Aorta (tissue), 5 donors: ENCODE measurements around the gene RPS18. TPM values are rescaled to one million over a fixed set of nuclear protein-coding genes. Genes with fewer than 3 reads are reported as not detected.
"Not testable (repeated sequence)": the region's sequence is repeated elsewhere in the genome, so short reads cannot be mapped to it uniquely, and the experiment has no call there.

ENCODE experiments used
- ATAC-seq: fragments of 200-7000 bp; cut with Tn5 transposase; one replicate; pipeline ENCODE4 v1.9.1; 2022; ENCODE audit warnings: moderate library complexity; ENCODE audit not compliant: low FRiP score
- DNase-seq, 2 donors: peaks; one replicate each; pipeline ENCODE4 v3.0.0-alpha.2; 2020
- H3K27ac ChIP-seq, 2 donors: one replicate each; pipeline ENCODE4 v1.5.1; 2013; ENCODE audit warnings: low read length in 2 of 2, mild to moderate bottlenecking in 2 of 2, moderate library complexity in 2 of 2, control low read depth in 1 of 2, inconsistent platforms in 1 of 2, low read depth in 1 of 2
- H3K27me3 ChIP-seq, 2 donors: one replicate each; pipeline ENCODE4 v1.6.1; 2013; ENCODE audit warnings: control low read depth in 1 of 2, low read length in 1 of 2, mild to moderate bottlenecking in 1 of 2, moderate library complexity in 1 of 2; ENCODE audit not compliant: insufficient read depth in 2 of 2, control insufficient read depth in 1 of 2
- H3K36me3 ChIP-seq, 2 donors: one replicate each; pipeline ENCODE4 v1.6.1; 2013; ENCODE audit warnings: control low read depth in 1 of 2, low read length in 1 of 2, mild to moderate bottlenecking in 1 of 2; ENCODE audit not compliant: insufficient read depth in 2 of 2, control insufficient read depth in 1 of 2
- H3K4me1 ChIP-seq, 2 donors: one replicate each; pipeline ENCODE4 v1.6.1; 2013; ENCODE audit warnings: low read length in 2 of 2, control low read depth in 1 of 2, mild to moderate bottlenecking in 1 of 2, moderate library complexity in 1 of 2; ENCODE audit not compliant: insufficient read depth in 2 of 2, control insufficient read depth in 1 of 2
- H3K4me3 ChIP-seq, 2 donors: one replicate each; pipeline ENCODE4 v1.5.1; 2013; ENCODE audit warnings: low read length in 2 of 2, control low read depth in 1 of 2, mild to moderate bottlenecking in 1 of 2
- H3K9me3 ChIP-seq: one replicate; pipeline ENCODE4 v1.6.1; 2013; ENCODE audit warnings: mild to moderate bottlenecking, low read length; ENCODE audit not compliant: control insufficient read depth
- WGBS, 2 donors: extraction: QIAGEN DNeasy Blood & Tissue Kit; methylation state at CpG; one replicate each; pipeline ENCODE4 v1.1.7; 2013; 5-methylcytosine and 5-hydroxymethylcytosine counted together
- intact Hi-C, 2 donors: fragments of 100-400 bp; cut with DNase I; formaldehyde crosslinking; loops; one replicate each; pipeline versions ENCODE4 v1.14.2 to v1.15.0; 2022
- polyA plus RNA-seq, 2 donors: library from polyadenylated mRNA; stranded (reverse); fragments of 200-250 nt; gene quantifications; one replicate each; pipeline ENCODE4 v1.2.3, GENCODE V29; 2013
- total RNA-seq, 2 donors: library from RNA; stranded (reverse); fragmentation: NEBNext Ultra II Directional; extraction: Animal tissue kit (Norgen Biotek cat#: 25700); gene quantifications; one replicate each; pipeline ENCODE4 v1.2.1, GENCODE V29; 2021
- donor health status: healthy with polysubstance abuse.
- donor health status: Bipolar disorder and iron deficiency.
- donor health status: DM: no; HTN: no; CAD: no.
- donor health status: DM: no; HTN: no; CAD: no.
- donor health status: DM: yes; HTN: yes; CAD: no.

RPS18 gene
- total and polyA plus RNA-seq, 4 donors = 1,497 to 5,431 (median 2,893) TPM

DNA sequence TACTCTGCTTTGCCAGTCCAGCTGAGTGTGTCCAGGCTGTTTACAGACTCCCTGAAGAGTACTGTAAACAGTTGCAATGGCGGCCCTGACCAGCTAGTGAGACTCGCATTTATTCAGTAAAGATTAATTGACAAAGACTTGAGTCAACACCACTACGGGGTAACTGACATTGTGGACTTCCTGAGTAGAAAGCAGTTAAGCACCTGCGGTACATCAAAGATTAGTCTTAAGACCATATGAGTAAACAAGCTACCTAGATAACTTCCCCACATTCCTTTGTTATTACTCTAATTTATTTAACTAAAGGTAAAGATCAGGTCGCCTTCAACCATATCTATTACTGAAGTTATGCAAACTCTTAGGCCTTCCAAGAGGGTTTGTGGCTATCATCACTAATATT is 12.8 kb upstream of the RPS18 start:
- WGBS, 2 donors = 86% methylated on average over 5 of the region's 5 CpGs
- no peak for ATAC-seq
- no peak for DNase-seq
- H3K4me1 ChIP-seq = no peaks in the 10 kb centered on the region
- no peaks in the 10 kb centered on the region for H3K36me3 ChIP-seq
- H3K27ac ChIP-seq = no peak overlapping the region
- H3K27me3 ChIP-seq = no peaks in the 10 kb centered on the region
- no peak overlapping the region for H3K4me3 ChIP-seq
- intact Hi-C loops = no loop called here
- H3K9me3 ChIP-seq = no peaks in the 10 kb centered on the region

DNA sequence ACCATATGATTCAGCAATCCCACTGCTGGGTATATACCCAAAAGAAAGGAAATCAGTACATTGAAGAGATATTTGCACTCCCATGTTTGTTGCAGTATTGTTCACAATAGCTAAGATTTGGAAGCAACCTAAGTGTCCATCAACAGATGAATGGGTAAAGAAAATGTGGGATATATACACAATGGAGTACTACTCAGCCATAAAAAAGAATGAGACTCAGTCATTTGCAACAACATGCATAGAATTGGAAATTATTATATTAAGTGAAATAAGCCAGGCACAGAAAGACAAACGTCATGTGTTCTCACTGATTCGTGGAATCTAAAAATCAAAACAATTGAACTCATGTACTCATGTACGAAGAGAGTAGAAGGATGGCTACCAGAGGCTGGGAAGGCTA is 9.4 kb upstream of the RPS18 start:
- H3K27me3 ChIP-seq, H3K4me3 ChIP-seq, H3K27ac ChIP-seq, H3K36me3 ChIP-seq, H3K9me3 ChIP-seq, ATAC-seq, DNase-seq, H3K4me1 ChIP-seq, intact Hi-C loops: not testable (repeated sequence)
- 92 to 93% methylated on average over 3 of the region's 3 CpGs for WGBS, 2 donors

DNA sequence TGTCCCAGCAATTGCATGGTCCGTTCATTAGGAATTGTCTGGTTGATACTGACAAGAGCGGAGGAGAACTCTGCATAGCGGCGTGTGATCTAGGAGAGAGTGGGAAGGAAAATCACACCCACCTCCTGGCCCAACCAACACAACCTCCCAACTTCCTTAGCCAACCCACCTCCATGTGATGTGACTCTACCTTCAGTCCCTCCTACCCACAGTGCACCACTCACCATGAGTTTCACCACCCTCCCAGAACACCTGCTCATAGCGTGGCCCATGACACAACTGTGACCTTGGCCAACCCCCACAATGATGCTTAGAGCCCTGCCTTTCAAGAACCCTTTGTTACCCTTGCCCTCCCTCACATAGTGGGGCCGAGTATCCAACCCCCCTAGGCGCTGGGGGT is 7.9 kb upstream of the RPS18 start:
- Histone ChIP-seq H3K4me1 (no peaks in the 10 kb centered on the region), H3K9me3 (no peaks in the 10 kb centered on the region), H3K36me3 (peaks cover 0 to 3% of the 10 kb centered on the region in 2 donors), H3K27ac (no peak overlapping the region), H3K27me3 (no peaks in the 10 kb centered on the region), H3K4me3 (no peak overlapping the region)
- no peak for DNase-seq
- WGBS, 2 donors = 85 to 89% methylated on average over 7 of the region's 7 CpGs
- no peak for ATAC-seq
- intact Hi-C loops = no loop called here

GRCh38 chr6:33271117-33271467 is 783 bp upstream of the RPS18 start:
- ATAC-seq = no peak
- peaks cover 0 to 3% of the 10 kb centered on the region in 2 donors for H3K36me3 ChIP-seq
- no peaks in the 10 kb centered on the region for H3K4me1 ChIP-seq
- H3K9me3 ChIP-seq = no peaks in the 10 kb centered on the region
- intact Hi-C loops = no loop called here
- no peaks in the 10 kb centered on the region for H3K27me3 ChIP-seq
- H3K4me3 ChIP-seq = peak overlapping the region; percentile 63 to 84
- H3K27ac ChIP-seq = peak overlapping the region; percentile 56 to 67
- DNase-seq = no peak
- WGBS, 2 donors = 2% methylated on average over 7 of the region's 7 CpGs

- intact Hi-C loops = no loop called here
- WGBS, 2 donors = 12 to 14% methylated on average over 22 of the region's 22 CpGs
- H3K36me3 ChIP-seq = no peaks in the 10 kb centered on the region
These were observed 627 bp downstream of the RPS18 start for GRCh38 chr6:33272275-33273128.

GRCh38 chr6:33273129-33273923 is 1.5 kb downstream of the RPS18 start:
- intact Hi-C loops = no loop called here
- Histone ChIP-seq H3K36me3 (no peaks in the 10 kb centered on the region), H3K4me1 (no peaks in the 10 kb centered on the region), H3K4me3 (no peak overlapping the region), H3K27ac (no peak overlapping the region), H3K9me3 (no peaks in the 10 kb centered on the region), H3K27me3 (no peaks in the 10 kb centered on the region)
- ATAC-seq = no peak
- WGBS, 2 donors = 68 to 70% methylated on average over 11 of the region's 11 CpGs
- DNase-seq = peak in 1 of 2 donors; percentile 11

More at GRCh38 chr6:33272275-33273128, 627 bp downstream of the RPS18 start:
- H3K27ac ChIP-seq = peak overlapping the region in 1 of 2 donors; percentile 68
- DNase-seq (no peak), ATAC-seq (peak; percentile 30)
- no peaks in the 10 kb centered on the region for H3K4me1 ChIP-seq
- peak overlapping the region; percentile 41 to 53 for H3K4me3 ChIP-seq
- no peaks in the 10 kb centered on the region for H3K9me3 ChIP-seq
- no peaks in the 10 kb centered on the region for H3K27me3 ChIP-seq

DNA sequence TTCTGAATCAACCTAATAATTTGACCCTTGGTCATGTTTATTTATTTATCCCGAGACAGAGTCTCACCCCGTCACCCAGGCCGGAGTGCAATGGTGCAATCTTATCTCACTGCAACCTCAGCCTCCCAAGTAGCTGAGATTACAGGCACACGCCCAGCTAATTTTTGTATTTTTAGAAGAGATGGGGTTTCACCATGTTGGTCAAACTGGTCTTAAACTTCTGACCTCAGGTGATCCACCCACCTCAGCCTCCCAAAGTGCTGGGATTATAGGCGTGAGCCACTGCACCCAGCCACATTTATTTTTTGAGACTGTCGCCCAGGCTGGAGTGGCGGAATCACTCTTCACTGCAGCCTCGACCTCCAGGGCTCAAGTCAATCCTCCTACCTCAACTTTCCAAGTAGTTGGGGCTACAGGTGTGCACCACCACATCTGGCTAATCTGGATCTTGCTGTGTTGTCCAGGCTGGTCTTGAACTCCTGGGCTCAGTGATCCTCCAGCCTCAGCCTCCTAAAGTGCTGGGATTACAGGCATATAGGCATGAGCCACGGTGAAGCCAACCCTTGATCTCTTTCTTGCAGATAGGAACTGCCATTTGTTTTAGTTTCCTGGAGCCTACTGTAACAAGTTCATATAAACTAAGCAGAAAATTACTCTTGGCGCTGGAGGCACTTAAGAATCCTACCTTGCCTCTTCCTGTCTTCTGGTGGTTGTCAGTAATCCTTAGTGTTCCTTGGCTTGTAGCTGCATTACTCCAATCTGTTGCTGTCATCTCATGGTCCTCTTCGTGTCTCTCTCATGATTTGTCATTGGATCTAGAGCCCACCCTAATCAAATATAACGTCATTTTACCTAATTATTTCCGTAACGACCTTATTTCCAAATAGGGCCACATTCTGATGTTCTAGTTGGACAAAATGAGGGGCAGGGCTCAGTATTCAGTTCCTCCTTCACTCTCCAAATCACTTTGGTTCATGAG is 2.3 kb downstream of the RPS18 start:
- H3K4me3 ChIP-seq = no peak overlapping the region
- no peaks in the 10 kb centered on the region for H3K36me3 ChIP-seq
- ATAC-seq (no peak), DNase-seq (peak; percentile 36 to 40)
- 67 to 71% methylated on average over 14 of the region's 14 CpGs for WGBS, 2 donors
- no peak overlapping the region for H3K27ac ChIP-seq
- intact Hi-C loops = no loop called here
- no peaks in the 10 kb centered on the region for H3K27me3 ChIP-seq
- H3K9me3 ChIP-seq = no peaks in the 10 kb centered on the region
- no peaks in the 10 kb centered on the region for H3K4me1 ChIP-seq
